ENCODE results near the gene LPIN3. TPM values are rescaled to one million over a fixed set of nuclear protein-coding genes. Genes with fewer than 3 reads are reported as not detected.

Gene LPIN3, protein sequence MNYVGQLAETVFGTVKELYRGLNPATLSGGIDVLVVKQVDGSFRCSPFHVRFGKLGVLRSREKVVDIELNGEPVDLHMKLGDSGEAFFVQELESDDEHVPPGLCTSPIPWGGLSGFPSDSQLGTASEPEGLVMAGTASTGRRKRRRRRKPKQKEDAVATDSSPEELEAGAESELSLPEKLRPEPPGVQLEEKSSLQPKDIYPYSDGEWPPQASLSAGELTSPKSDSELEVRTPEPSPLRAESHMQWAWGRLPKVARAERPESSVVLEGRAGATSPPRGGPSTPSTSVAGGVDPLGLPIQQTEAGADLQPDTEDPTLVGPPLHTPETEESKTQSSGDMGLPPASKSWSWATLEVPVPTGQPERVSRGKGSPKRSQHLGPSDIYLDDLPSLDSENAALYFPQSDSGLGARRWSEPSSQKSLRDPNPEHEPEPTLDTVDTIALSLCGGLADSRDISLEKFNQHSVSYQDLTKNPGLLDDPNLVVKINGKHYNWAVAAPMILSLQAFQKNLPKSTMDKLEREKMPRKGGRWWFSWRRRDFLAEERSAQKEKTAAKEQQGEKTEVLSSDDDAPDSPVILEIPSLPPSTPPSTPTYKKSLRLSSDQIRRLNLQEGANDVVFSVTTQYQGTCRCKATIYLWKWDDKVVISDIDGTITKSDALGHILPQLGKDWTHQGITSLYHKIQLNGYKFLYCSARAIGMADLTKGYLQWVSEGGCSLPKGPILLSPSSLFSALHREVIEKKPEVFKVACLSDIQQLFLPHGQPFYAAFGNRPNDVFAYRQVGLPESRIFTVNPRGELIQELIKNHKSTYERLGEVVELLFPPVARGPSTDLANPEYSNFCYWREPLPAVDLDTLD
- 10 to 100 TPM in 2 of 4 donors, 1 to 10 TPM in 2; 7.6 to 19.8 (median 10.7) TPM for total RNA-seq

DNA sequence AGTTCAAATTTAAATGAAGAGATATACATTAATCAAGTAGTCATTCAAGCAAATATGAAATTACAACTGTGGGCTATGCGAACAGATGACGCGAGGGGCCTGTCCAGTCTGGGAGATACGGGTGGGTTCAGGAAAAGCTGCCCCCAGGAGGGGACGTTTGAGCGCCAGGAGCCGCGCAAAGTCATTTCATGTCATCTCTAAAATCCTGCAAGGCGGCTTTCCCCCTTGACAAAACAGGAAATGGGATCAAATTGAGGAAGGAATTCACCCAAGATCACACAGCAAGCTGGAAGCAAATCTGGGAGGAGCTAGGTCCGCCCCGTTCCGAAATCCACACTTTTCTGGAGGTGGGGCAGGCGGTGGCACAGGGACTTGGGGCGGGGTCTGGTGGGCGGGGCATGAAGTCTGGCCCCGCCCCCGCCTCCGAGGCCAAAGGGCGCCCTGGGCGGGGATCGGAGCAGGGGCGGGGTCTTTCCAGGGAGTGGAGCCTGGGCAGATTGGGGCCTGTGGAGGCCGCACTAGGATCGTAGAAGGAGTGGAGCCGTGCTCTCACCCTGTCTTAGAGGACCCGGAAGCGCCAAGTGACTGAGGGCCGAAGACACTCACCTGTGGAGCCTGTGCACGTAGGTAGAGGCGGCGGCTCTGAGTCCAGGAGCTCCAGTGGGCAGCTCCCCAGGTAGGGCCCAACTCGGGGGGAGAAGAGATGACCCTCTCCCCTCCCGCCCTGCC is at the start of gene LPIN3:
TSS of gene LPIN3 (plus strand) at position 495 of the 729 bp plus-strand sequence. CDS start 4,983 bp downstream, outside the sequence.
- WGBS: 27% methylated on average over 21 of the region's 33 CpGs

DNA sequence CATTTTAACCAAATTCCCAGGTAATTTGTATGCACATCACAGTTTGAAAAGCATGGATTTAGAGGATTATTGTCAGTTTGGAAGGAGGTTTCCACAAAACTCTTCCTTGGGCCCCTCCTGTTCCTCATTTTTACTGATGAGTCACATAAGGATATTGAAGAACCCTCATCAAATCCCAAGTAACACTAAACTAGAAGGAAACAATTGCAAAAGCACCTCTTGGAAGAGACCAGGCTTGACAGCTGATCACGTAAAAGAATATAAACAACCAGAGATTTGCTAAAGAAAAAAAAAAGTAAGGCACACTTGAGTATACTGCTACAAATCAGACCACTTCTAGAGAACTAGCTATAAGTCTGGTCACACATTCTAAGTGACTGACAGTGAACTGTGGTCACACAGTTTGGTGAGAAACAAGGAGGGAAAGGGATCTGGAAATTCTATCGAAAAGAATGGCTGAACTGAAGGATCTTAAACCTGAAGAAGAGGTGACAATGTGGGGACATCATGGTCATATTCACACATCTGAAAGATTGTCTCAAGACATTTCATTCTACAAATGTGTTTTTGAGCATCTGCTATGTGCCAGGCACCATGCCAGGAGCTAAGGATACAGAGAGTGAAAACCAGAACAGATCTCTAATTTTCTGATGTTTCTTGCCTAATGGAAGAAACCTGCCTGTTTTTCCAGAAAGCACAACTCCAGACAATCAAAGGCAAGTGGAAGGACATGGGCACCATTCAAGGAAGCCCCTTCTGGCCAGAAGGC is 47.2 kb upstream of the LPIN3 start:
- TF ChIP-seq POLR2AphosphoS5 (IDR thresholded peaks at IDR 0.05): peak in 1 of 2 donors; percentile 36
- TF ChIP-seq, protein P1, sequence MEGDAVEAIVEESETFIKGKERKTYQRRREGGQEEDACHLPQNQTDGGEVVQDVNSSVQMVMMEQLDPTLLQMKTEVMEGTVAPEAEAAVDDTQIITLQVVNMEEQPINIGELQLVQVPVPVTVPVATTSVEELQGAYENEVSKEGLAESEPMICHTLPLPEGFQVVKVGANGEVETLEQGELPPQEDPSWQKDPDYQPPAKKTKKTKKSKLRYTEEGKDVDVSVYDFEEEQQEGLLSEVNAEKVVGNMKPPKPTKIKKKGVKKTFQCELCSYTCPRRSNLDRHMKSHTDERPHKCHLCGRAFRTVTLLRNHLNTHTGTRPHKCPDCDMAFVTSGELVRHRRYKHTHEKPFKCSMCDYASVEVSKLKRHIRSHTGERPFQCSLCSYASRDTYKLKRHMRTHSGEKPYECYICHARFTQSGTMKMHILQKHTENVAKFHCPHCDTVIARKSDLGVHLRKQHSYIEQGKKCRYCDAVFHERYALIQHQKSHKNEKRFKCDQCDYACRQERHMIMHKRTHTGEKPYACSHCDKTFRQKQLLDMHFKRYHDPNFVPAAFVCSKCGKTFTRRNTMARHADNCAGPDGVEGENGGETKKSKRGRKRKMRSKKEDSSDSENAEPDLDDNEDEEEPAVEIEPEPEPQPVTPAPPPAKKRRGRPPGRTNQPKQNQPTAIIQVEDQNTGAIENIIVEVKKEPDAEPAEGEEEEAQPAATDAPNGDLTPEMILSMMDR (IDR thresholded peaks at IDR 0.05): no peak
- H3K4me1 ChIP-seq: peaks cover 17 to 91% (median 73%) of the 10 kb centered on the region in 4 donors

More for the DNA sequence above, at the start of gene LPIN3:
- Histone ChIP-seq H3K36me3 (peaks cover 0 to 5% (median 2%) of the 10 kb centered on the region in 4 donors), H3K27me3 (no peaks in the 10 kb centered on the region), H3K4me1 (peaks cover 16 to 41% (median 30%) of the 10 kb centered on the region in 4 donors), H3K4me3 (peak within 1 kb of the TSS; percentile 46 to 60 (median 46)), H3K9me3 (no peaks in the 10 kb centered on the region), H3K27ac (replicated peaks in 1 of 4) (peak within 1 kb of the TSS; percentile 74 to 82 (median 78))
- peak; percentile 96 for DNase-seq (ENCODE audit: extremely low spot score)
- TF ChIP-seq, protein P1 (IDR thresholded peaks at IDR 0.05): peak in 1 of 3 experiments; percentile 14
- TF ChIP-seq POLR2A (IDR thresholded peaks at IDR 0.05; ENCODE audit: low read depth) (no peak), EP300 (IDR thresholded peaks at IDR 0.05) (no peak), POLR2AphosphoS5 (IDR thresholded peaks at IDR 0.05) (peak in 1 of 2 donors; percentile 59)
- intact Hi-C loops (cut with DNase I): loop anchor here (5.0 to 10.0 kb wide), 3 partner anchors 67 to 376 kb away; partner anchors contain the start of gene PLCG1

DNA sequence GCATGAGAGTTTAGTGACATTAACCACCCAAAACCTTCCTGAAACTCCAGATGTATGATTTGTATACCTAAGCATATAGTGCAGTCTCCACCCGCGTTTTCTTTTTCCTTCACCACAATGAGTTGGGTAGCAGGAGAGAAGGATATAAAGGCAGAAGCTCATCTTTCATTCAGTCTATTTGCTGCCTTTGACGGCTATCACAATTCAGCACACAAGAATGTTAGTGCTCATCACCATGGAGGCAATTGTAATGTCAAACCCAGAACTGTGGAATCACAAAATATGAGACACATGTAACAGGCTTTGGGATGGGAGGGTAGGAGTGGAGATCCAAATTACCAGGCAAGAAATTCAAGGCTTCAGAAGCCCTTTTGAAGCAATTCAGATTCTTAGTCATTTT is 40.7 kb upstream of the LPIN3 start:
- TF ChIP-seq EP300 (IDR thresholded peaks at IDR 0.05): no peak
- TF ChIP-seq, protein P1 (IDR thresholded peaks at IDR 0.05): no peak
- TF ChIP-seq POLR2A (IDR thresholded peaks at IDR 0.05; ENCODE audit: low read depth): no peak
- TF ChIP-seq POLR2AphosphoS5 (IDR thresholded peaks at IDR 0.05): no peak
- DNase-seq (ENCODE audit: extremely low spot score): peak; percentile 66
- Histone ChIP-seq H3K4me3 (no peak overlapping the region), H3K4me1 (peaks cover 29 to 79% (median 61%) of the 10 kb centered on the region in 4 donors), H3K27ac (replicated peaks in 1 of 4) (no peak overlapping the region), H3K9me3 (no peaks in the 10 kb centered on the region), H3K36me3 (peaks cover 0 to 3% (median 0%) of the 10 kb centered on the region in 4 donors), H3K27me3 (no peaks in the 10 kb centered on the region)
- intact Hi-C loops (cut with DNase I): no loop called here
- 71% methylated on average over 3 of the region's 3 CpGs for WGBS

More for the DNA sequence above, 47.2 kb upstream of the LPIN3 start:
- WGBS: 60% methylated on average over 2 of the region's 2 CpGs
- Histone ChIP-seq H3K36me3 (peaks cover 0 to 3% (median 0%) of the 10 kb centered on the region in 4 donors), H3K9me3 (no peaks in the 10 kb centered on the region), H3K27ac (replicated peaks in 1 of 4) (peak overlapping the region; percentile 69 to 73 (median 70)), H3K4me3 (peak overlapping the region in 1 of 4 donors; percentile 3), H3K27me3 (no peaks in the 10 kb centered on the region)
- no peak for DNase-seq (ENCODE audit: extremely low spot score)
- intact Hi-C loops (cut with DNase I): no loop called here

DNA sequence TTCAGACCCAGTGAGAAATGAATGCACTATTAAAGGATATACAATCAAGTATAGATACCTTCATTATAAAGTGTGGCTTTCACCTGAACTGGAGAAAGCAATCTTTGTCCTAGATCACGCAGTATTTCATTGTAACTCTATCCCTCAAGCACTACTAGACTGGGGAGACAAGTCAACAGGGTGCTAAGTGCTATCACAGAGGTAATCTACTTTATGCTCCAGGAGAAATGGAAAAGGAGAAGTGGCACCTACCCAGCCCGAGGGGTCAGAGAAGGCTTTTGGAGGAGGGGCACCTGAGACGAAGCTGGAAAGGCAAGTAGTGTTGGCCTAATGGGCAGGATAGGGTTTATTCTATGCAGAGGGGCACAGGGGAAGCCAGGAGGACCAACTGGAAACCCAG is 40.2 kb upstream of the LPIN3 start:
- 83% methylated on average over 3 of the region's 3 CpGs for WGBS
- H3K9me3 ChIP-seq: no peaks in the 10 kb centered on the region
- intact Hi-C loops (cut with DNase I): no loop called here
- H3K36me3 ChIP-seq: peaks cover 0 to 3% (median 0%) of the 10 kb centered on the region in 4 donors
- no peak for TF ChIP-seq POLR2AphosphoS5 (IDR thresholded peaks at IDR 0.05)
- TF ChIP-seq, protein P1 (IDR thresholded peaks at IDR 0.05): no peak
- TF ChIP-seq POLR2A (IDR thresholded peaks at IDR 0.05; ENCODE audit: low read depth): no peak
- H3K4me1 ChIP-seq: peaks cover 29 to 77% (median 63%) of the 10 kb centered on the region in 4 donors
- no peaks in the 10 kb centered on the region for H3K27me3 ChIP-seq
- H3K4me3 ChIP-seq: no peak overlapping the region
- peak overlapping the region in 1 of 4 donors; percentile 12 for H3K27ac ChIP-seq (replicated peaks in 1 of 4)
- no peak for DNase-seq (ENCODE audit: extremely low spot score)
